ENCODE results near the gene FMN1. TPM values are rescaled to one million over a fixed set of nuclear protein-coding genes. Genes with fewer than 3 reads are reported as not detected.

FMN1 gene
- total RNA-seq, 1 experiment from 2014 or later, result 4.5 TPM

DNA sequence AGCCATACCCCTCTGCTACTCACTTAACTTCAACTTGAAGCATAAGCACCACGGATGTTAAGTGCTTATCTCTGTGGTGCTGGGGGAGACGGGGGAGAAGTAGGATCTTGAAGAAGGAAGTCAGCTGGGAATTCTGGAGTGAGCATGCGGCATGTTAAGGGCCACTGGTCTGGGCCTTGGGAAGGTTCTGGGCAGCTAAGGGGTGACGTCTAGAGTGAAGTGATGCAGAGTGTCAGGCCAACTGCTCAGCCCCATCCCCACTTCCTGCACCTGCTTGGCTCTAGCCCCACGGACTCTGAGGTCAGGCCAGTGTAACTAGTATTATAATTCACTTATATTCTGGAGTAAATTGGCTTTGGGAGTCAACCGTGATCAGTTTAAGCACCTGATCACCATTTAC lies 228.6 kb downstream of the FMN1 start:
- ChIA-PET POLR2A (no interaction called here), CTCF (no interaction called here)
- H3K4me1 Mint-ChIP-seq, result peaks cover 4% of the 10 kb centered on the region
- H3K9me3 Mint-ChIP-seq, result no peaks in the 10 kb centered on the region
- no peak overlapping the region for H3K27ac Mint-ChIP-seq
- no peak for TF ChIP-seq MYBL2 (CRISPR knock-in tag; IDR thresholded peaks at IDR 0.05)
- no peak for TF ChIP-seq CBFB (CRISPR knock-in tag; IDR thresholded peaks at IDR 0.05; ENCODE audit: low read depth)
- TF ChIP-seq, protein P1, sequence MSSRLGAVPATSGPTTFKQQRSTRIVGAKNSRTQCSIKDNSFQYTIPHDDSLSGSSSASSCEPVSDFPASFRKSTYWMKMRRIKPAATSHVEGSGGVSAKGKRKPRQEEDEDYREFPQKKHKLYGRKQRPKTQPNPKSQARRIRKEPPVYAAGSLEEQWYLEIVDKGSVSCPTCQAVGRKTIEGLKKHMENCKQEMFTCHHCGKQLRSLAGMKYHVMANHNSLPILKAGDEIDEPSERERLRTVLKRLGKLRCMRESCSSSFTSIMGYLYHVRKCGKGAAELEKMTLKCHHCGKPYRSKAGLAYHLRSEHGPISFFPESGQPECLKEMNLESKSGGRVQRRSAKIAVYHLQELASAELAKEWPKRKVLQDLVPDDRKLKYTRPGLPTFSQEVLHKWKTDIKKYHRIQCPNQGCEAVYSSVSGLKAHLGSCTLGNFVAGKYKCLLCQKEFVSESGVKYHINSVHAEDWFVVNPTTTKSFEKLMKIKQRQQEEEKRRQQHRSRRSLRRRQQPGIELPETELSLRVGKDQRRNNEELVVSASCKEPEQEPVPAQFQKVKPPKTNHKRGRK (CRISPR knock-in tag; IDR thresholded peaks at IDR 0.05; ENCODE audit: borderline replicate concordance), result no peak
- no peak for TF ChIP-seq TP53 (CRISPR knock-in tag; IDR thresholded peaks at IDR 0.05)
- TF ChIP-seq, protein P2, sequence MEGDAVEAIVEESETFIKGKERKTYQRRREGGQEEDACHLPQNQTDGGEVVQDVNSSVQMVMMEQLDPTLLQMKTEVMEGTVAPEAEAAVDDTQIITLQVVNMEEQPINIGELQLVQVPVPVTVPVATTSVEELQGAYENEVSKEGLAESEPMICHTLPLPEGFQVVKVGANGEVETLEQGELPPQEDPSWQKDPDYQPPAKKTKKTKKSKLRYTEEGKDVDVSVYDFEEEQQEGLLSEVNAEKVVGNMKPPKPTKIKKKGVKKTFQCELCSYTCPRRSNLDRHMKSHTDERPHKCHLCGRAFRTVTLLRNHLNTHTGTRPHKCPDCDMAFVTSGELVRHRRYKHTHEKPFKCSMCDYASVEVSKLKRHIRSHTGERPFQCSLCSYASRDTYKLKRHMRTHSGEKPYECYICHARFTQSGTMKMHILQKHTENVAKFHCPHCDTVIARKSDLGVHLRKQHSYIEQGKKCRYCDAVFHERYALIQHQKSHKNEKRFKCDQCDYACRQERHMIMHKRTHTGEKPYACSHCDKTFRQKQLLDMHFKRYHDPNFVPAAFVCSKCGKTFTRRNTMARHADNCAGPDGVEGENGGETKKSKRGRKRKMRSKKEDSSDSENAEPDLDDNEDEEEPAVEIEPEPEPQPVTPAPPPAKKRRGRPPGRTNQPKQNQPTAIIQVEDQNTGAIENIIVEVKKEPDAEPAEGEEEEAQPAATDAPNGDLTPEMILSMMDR (IDR thresholded peaks at IDR 0.05), result no peak
- no peak for TF ChIP-seq RORB (CRISPR knock-in tag; IDR thresholded peaks at IDR 0.05)
- no peak for TF ChIP-seq CREB1 (CRISPR knock-in tag; IDR thresholded peaks at IDR 0.05)
- TF ChIP-seq, protein P3, sequence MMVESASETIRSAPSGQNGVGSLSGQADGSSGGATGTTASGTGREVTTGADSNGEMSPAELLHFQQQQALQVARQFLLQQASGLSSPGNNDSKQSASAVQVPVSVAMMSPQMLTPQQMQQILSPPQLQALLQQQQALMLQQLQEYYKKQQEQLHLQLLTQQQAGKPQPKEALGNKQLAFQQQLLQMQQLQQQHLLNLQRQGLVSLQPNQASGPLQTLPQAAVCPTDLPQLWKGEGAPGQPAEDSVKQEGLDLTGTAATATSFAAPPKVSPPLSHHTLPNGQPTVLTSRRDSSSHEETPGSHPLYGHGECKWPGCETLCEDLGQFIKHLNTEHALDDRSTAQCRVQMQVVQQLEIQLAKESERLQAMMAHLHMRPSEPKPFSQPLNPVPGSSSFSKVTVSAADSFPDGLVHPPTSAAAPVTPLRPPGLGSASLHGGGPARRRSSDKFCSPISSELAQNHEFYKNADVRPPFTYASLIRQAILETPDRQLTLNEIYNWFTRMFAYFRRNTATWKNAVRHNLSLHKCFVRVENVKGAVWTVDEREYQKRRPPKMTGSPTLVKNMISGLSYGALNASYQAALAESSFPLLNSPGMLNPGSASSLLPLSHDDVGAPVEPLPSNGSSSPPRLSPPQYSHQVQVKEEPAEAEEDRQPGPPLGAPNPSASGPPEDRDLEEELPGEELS (CRISPR knock-in tag; IDR thresholded peaks at IDR 0.05), result no peak
- no peak for TF ChIP-seq OVOL2 (CRISPR knock-in tag; IDR thresholded peaks at IDR 0.05; ENCODE audit: borderline replicate concordance)
- no peak for TF ChIP-seq MXD4 (CRISPR knock-in tag; IDR thresholded peaks at IDR 0.05; ENCODE audit: borderline replicate concordance)
- no peak for TF ChIP-seq TCF7 (CRISPR knock-in tag; IDR thresholded peaks at IDR 0.05; ENCODE audit: low read depth)
- no peak for TF ChIP-seq ZNF219 (CRISPR knock-in tag; IDR thresholded peaks at IDR 0.05; ENCODE audit: borderline replicate concordance)
- TF ChIP-seq, protein P4, sequence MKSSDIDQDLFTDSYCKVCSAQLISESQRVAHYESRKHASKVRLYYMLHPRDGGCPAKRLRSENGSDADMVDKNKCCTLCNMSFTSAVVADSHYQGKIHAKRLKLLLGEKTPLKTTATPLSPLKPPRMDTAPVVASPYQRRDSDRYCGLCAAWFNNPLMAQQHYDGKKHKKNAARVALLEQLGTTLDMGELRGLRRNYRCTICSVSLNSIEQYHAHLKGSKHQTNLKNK (CRISPR knock-in tag; IDR thresholded peaks at IDR 0.05), result no peak
- no peaks in the 10 kb centered on the region for H3K36me3 Mint-ChIP-seq
- no peaks in the 10 kb centered on the region for H3K27me3 Mint-ChIP-seq (ENCODE audit: low read depth)
- no peak for ATAC-seq
- DNase-seq (ENCODE audit: low spot score), result no peak
- H3K4me3 Mint-ChIP-seq, result no peak overlapping the region

DNA sequence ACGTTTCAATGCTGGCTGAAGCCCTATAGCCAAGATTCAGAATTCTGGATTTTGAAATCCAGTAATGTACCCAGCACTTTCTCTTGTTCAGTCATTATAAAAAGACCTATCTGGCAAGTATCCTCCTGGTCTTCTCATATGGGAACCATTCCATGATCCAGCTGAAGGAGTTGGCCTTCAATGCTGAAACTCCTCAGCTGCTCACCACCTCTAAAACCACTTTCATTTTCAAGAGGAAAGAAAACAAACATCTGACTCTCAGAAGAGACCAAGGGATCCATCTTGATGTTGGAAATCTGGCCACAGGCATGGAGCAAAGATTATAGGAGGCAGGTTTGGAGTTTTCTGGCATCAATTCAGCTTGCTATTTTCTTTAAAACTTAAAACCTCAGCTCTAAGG lies 235.4 kb downstream of the FMN1 start:
- Mint-ChIP-seq H3K27me3 (ENCODE audit: low read depth) (no peaks in the 10 kb centered on the region; the same call in 1 of the 2 replicates), H3K36me3 (no peaks in the 10 kb centered on the region), H3K9me3 (no peaks in the 10 kb centered on the region), H3K4me1 (peaks cover 16% of the 10 kb centered on the region), H3K4me3 (no peak overlapping the region), H3K27ac (no peak overlapping the region)
- POLR2A ChIA-PET, result no interaction called here
- ATAC-seq, result no peak
- CTCF ChIA-PET, result interaction anchor here (1.1 to 1.3 kb wide), 2 partner anchors 23 to 115 kb away, joined by 3 to 4 read pairs; no protein-coding TSS in a partner anchor
- no peak for DNase-seq (ENCODE audit: low spot score)
- TF ChIP-seq TCF7 (CRISPR knock-in tag; IDR thresholded peaks at IDR 0.05; ENCODE audit: low read depth), result no peak
- TF ChIP-seq IRF2 (CRISPR knock-in tag; IDR thresholded peaks at IDR 0.05; ENCODE audit: borderline replicate concordance, low read depth), result no peak
- no peak for TF ChIP-seq JAZF1 (CRISPR knock-in tag; IDR thresholded peaks at IDR 0.05)
- no peak for TF ChIP-seq SP1 (CRISPR knock-in tag; conservative IDR thresholded peaks at IDR 0.05)
- TF ChIP-seq, protein P5, sequence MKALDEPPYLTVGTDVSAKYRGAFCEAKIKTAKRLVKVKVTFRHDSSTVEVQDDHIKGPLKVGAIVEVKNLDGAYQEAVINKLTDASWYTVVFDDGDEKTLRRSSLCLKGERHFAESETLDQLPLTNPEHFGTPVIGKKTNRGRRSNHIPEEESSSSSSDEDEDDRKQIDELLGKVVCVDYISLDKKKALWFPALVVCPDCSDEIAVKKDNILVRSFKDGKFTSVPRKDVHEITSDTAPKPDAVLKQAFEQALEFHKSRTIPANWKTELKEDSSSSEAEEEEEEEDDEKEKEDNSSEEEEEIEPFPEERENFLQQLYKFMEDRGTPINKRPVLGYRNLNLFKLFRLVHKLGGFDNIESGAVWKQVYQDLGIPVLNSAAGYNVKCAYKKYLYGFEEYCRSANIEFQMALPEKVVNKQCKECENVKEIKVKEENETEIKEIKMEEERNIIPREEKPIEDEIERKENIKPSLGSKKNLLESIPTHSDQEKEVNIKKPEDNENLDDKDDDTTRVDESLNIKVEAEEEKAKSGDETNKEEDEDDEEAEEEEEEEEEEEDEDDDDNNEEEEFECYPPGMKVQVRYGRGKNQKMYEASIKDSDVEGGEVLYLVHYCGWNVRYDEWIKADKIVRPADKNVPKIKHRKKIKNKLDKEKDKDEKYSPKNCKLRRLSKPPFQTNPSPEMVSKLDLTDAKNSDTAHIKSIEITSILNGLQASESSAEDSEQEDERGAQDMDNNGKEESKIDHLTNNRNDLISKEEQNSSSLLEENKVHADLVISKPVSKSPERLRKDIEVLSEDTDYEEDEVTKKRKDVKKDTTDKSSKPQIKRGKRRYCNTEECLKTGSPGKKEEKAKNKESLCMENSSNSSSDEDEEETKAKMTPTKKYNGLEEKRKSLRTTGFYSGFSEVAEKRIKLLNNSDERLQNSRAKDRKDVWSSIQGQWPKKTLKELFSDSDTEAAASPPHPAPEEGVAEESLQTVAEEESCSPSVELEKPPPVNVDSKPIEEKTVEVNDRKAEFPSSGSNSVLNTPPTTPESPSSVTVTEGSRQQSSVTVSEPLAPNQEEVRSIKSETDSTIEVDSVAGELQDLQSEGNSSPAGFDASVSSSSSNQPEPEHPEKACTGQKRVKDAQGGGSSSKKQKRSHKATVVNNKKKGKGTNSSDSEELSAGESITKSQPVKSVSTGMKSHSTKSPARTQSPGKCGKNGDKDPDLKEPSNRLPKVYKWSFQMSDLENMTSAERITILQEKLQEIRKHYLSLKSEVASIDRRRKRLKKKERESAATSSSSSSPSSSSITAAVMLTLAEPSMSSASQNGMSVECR (CRISPR knock-in tag; IDR thresholded peaks at IDR 0.05; ENCODE audit: borderline replicate concordance), result no peak
- no peak for TF ChIP-seq KAT7 (CRISPR knock-in tag; IDR thresholded peaks at IDR 0.05; ENCODE audit: borderline replicate concordance)
- TF ChIP-seq ELF4 (CRISPR knock-in tag; IDR thresholded peaks at IDR 0.05; ENCODE audit: low read depth), result no peak
- TF ChIP-seq, protein P6, sequence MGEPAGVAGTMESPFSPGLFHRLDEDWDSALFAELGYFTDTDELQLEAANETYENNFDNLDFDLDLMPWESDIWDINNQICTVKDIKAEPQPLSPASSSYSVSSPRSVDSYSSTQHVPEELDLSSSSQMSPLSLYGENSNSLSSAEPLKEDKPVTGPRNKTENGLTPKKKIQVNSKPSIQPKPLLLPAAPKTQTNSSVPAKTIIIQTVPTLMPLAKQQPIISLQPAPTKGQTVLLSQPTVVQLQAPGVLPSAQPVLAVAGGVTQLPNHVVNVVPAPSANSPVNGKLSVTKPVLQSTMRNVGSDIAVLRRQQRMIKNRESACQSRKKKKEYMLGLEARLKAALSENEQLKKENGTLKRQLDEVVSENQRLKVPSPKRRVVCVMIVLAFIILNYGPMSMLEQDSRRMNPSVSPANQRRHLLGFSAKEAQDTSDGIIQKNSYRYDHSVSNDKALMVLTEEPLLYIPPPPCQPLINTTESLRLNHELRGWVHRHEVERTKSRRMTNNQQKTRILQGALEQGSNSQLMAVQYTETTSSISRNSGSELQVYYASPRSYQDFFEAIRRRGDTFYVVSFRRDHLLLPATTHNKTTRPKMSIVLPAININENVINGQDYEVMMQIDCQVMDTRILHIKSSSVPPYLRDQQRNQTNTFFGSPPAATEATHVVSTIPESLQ (CRISPR knock-in tag; IDR thresholded peaks at IDR 0.05), result no peak
- TF ChIP-seq, protein P7, sequence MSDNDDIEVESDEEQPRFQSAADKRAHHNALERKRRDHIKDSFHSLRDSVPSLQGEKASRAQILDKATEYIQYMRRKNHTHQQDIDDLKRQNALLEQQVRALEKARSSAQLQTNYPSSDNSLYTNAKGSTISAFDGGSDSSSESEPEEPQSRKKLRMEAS (CRISPR knock-in tag; IDR thresholded peaks at IDR 0.05), result no peak
- TF ChIP-seq ESRRA (CRISPR knock-in tag; IDR thresholded peaks at IDR 0.05; ENCODE audit: borderline replicate concordance), result no peak
